ENCODE measurements around the gene ALDH3B1.

Gene ALDH3B1

DNA sequence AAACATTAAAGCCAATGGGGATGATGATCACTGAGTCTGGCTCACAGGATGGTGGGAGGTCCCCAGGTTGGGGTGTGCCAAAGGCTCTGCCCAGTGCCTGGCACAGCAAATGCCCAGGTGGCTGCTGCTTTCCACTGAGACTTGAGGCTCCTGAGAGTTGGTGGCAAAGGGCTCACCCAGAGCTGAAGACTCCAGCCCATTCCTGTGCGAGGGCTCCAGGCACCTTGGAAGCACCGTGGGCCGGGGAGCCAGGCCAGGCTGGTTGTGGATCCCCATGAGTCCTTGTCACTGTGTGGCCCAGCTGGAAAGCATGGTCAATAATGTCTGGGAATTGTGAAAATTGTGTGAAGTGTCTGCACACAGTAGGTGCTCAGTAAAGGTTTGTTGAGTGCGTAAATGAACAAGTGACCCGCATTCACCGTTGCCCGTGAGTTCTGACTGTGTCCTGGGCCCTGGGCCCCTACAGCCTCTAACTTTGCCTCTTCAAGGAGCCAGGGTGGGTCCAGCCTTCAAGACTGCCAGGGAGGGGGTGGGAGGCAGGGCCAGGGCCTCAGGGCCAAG is 3.4 kb upstream of the ALDH3B1 start:
- no peak overlapping the region for H3K4me3 ChIP-seq (ENCODE audit: control insufficient read depth, low read depth, low read length)
- TF ChIP-seq CTCF (conservative IDR thresholded peaks at IDR 0.05; ENCODE audit: control insufficient read depth, insufficient read depth, low read depth, low read length), result no peak
- no peak for DNase-seq (ENCODE audit: low read depth)

GRCh38 chr11:68007498-68008380 is 2.4 kb upstream of the ALDH3B1 start:
- no peak for DNase-seq (ENCODE audit: low read depth)
- TF ChIP-seq CTCF (conservative IDR thresholded peaks at IDR 0.05; ENCODE audit: control insufficient read depth, insufficient read depth, low read depth, low read length), result no peak
- no peak overlapping the region for H3K4me3 ChIP-seq (ENCODE audit: control insufficient read depth, low read depth, low read length)

GRCh38 chr11:68008381-68009337 is 1.5 kb upstream of the ALDH3B1 start:
- no peak for TF ChIP-seq CTCF (conservative IDR thresholded peaks at IDR 0.05; ENCODE audit: control insufficient read depth, insufficient read depth, low read depth, low read length)
- DNase-seq (ENCODE audit: low read depth), result no peak
- no peak overlapping the region for H3K4me3 ChIP-seq (ENCODE audit: control insufficient read depth, low read depth, low read length)

DNA sequence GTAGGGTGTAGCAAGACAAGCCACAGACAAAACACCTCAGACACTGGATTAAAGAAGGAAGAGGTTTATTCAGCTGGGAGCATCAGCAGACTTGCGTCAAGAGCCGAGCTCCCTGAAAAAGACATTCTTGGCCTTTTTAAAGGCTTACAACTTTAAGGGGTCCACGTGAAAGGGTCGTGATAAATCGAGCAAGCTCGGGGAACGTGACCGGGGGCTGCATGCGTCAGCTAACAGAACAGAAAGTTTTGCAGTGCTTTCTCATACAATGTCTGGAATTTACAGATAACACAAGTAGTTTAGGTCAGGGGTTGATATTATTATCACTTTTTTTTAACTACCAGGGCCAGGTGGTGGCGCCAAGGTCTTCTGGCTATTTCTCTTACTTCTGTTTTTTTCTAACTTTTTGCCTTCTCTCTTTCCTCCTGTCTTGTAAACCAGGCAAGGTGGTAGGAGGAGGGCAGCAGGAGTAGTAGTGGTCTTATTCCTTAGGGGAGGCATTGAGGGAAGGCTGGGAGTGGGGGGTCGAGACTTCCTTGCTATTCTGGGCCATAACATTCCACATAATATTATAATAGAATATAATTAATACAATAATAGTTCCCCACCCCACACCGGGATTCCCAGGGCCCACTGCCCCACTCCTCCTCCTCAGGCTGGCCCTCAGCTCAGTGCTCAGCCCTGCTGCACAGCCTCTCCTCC is 587 bp upstream of the ALDH3B1 start:
- peak; percentile 59 for DNase-seq (ENCODE audit: low read depth)
- peak overlapping the region; percentile 47 for H3K4me3 ChIP-seq (ENCODE audit: control insufficient read depth, low read depth, low read length)
- peak; percentile 39 for TF ChIP-seq CTCF (conservative IDR thresholded peaks at IDR 0.05; ENCODE audit: control insufficient read depth, insufficient read depth, low read depth, low read length)

DNA sequence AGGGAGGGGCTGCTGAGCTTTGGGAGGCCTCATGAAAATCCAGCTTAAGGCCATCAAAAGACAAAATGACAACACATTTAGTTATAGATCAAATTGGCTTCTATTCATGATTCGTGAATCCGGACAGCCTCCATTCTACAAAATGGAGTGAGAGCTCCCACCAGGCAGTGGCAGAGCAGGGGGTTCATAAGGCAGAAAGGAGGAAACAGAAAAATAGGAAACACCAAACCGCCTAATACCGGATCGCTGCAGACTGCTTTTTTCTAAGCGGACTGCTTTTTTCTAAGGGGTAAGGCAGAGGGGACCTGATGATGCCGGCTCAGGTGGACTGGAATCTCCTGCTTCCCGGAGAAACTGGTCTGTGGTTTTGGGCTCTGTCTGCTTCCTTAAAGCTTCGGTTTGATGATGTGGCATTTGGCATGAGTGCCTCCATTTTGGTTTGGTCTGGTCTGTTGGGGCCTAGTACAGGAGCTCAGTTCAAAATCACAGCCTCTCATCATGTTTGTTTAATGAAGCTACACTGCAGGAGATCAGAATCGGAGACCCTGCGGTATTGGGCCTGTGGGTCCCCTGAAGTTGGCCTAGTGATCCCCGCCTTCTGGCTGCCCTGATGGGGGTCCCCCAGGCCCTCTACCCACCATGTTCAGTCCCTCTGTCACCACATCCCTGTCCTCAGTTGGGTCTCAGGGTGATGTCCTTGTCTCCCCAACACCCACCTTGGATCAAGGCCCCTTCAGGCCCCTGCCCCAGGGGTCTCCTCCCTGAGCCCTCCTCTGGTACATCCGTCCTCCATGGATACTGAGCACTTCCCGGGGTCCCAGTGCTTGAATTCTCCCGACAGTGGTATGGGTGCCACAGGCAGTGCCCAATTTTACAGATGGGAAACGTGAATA is 1.2 kb downstream of the ALDH3B1 start:
- peak overlapping the region; percentile 47 for H3K4me3 ChIP-seq (ENCODE audit: control insufficient read depth, low read depth, low read length)
- no peak for TF ChIP-seq CTCF (conservative IDR thresholded peaks at IDR 0.05; ENCODE audit: control insufficient read depth, insufficient read depth, low read depth, low read length)
- no peak for DNase-seq (ENCODE audit: low read depth)

Measured in fibroblast of mammary gland (primary cell).